GM18520 (cell line): ENCODE measurements around the gene PCF11.
"Not testable (repeated sequence)": the region's sequence is repeated elsewhere in the genome, so short reads cannot be mapped to it uniquely, and the experiment has no call there.

Experiments used
- ATAC-seq: cut with Tn5 transposase; IDR thresholded peaks from one replicate; pipeline ENCODE4 v1.9.1; 2021; ENCODE audit not compliant: unreplicated experiment

The PCF11 gene

DNA sequence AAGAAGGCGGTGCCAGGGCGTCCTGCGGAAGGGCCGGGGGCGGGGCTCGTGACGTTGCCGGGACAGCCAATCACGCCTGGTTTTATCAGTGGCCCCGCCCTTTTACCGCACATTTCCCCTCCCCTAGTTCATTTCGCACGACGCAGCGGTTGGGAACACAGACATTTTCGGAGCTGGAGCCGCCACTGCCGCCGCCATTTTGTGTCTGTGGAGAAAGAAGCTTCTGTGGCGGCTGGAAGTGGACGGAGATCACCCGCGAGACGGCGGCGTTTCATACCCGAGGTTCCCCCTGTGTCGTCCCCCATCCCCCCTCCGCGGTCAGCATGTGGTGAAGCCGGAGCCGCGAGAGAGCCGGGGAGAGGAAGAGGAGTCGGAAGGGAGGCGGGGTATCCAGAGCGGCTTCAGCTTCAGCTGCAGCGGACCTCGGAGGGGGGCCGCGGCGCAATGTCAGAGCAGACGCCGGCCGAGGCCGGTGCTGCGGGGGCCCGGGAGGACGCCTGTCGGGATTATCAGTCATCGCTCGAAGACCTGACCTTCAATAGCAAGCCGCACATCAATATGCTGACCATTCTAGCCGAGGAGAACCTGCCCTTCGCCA is at the start of gene PCF11:
TSS of gene PCF11 (plus strand) at position 136 of the 598 bp plus-strand sequence. CDS start at position 445, 309 bp downstream.
- no peak for ATAC-seq

DNA sequence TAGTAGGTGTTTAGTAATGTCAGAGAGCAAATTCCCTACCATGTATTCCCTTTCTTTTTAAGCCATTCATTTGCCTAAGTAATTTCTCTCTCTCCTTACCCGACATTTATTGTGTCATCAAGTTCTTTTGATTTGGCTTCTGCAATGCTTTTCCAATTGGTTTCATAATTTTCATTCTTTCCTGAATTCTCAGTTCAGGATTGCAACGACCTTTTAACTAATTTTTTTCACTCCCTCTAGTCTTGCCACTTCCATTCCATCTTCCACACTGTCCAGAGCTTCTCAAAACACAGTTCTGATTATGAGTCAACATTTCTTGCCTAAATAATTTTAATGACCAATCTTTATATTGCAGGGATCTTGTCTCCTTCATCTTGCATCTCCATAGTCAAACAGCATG is 44.0 kb upstream of the PCF11 start:
- ATAC-seq = no peak

DNA sequence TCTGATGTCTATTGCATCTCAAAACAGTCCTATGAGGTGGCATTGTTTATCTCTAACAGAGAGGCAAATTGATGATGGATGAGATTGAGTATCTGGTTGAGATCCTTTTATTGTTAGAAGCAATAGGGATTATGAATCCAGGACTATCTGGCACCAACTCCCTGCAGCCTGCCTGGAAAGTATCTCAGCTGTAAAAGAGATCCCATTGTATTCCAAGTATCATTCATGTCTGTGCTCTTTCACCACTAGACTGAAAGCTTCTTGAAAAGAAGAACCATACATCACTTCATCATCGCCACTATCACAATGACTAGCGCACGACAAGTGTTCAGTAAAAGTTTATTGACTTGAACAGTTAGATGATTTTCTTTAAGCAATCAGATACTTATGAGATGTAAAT is 41.9 kb upstream of the PCF11 start:
- no peak for ATAC-seq

GRCh38 chr11:83115551-83115950 is 41.4 kb upstream of the PCF11 start:
- ATAC-seq = no peak

DNA sequence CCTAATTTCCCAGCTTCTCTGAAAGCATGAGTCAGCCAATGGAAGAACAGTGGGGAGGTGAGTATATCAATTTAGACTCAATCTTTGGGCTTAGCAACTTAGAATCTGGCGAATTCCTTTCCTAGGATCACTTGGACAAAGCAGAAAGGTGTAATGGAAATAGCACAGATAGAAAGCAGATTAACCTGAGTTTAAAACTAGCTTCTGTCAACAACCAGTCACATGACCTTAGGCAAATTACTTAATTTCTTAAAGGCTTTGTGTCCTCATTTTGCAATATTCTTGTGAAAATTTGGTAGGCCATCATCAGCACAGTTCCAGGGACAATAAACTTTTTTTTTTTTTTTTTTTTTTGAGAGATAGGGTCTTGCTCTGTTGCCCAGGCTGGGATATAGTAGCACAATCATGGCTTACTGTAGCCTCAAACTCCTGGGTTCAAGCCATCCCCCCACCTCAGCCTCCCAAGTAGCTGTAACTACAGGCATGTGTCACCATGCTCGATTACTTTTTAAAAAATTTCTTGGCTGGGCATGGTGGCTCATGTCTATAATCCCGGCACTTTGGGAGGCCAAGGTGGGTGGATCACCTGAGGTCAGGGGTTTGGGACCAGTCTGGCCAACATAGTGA is 40.8 kb upstream of the PCF11 start:
- ATAC-seq = no peak

GRCh38 chr11:83118814-83119213 is 38.1 kb upstream of the PCF11 start:
- ATAC-seq = no peak

GRCh38 chr11:83119216-83119615 is 37.7 kb upstream of the PCF11 start:
- ATAC-seq = no peak

DNA sequence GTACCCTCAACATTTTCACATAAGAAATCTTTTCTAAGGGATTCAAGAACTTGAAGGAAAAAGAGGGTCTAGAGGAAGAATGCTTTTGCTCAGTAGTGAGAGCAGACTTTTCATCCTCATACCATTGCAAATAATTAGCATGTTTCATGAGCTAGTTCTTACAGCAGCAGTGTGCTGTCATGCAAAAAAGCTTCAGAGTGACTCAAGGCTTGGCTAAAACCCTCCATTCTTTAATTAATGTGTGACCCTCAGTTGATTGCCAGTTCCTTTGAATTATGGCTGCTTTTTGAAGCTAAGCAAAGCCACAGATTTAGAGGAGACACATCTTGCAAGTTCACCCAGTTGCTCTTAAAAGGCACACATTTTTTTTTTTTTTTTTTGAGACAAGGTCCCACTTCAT is 36.6 kb upstream of the PCF11 start:
- no peak for ATAC-seq

DNA sequence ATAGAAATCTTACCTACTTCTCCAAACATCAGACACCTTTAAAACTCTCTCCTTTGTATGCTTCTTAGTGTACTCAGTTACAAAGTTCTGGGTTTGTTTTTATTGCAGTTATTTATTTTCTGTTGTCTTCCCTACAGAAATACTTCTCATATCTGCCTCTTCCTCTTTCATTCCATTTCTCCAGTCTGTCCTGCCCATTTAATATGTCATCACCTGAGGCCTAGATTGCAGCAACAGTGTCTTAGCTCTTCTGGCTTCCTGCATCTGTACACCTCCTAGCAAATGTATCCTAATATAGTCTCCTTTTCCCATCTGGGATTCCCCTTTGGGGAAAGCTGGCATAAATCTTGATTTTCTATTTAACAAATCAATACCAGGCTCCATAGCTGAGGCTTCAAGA is 34.9 kb upstream of the PCF11 start:
- no peak for ATAC-seq

DNA sequence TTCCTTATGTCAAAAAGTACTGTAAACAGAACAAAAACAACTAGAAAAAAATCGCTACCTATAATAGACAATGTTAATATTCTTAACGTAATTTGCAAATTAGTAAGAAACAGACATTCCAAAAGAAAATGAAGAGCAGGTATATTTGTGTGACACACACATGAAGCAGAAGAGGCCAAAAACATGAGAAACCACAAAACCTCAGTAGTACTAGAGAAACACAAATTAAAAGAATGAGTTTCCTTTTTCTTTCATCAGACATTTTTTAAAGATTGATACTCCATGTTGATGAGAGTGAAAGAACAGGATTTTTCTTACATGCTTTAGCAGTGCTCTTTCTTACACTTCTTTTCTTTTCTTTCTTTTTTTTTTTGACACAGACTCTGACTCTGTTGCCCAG is 34.2 kb upstream of the PCF11 start:
- no peak for ATAC-seq

DNA sequence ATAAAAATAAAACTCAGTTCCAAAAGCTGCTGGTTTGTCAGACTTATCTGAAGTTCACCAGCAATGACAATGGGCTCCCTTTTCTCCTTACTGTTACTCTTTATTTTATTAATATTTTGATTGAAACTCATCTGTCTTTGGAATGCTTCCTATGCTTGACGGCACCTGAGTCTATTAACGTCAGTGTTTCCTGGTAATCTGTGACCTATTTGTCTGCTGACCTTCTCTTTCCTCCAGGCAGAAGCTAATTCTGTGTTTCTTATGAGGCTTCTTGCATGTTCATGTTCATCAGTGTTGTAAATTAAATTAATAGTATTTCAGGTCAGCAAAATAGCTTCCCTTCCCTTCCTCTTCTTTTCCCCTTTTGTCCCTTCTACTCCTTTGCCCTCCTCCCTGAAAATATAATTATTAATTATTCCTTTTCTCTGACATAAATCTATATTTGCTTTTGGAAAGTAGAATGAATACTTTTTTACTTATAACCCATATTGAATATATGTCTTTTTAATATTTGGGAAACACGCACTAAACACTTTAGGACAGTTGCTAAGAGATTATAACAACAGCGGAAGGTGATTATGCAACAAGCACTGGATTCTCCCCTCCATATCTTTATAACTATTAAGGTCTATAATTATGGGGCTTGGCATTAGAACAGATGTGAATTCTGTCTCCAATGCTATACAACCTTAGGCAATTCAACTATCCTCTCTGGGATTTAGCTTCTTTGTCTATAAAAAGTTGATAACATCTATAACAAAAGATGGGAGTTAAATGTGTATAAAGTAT is 32.1 kb upstream of the PCF11 start:
- ATAC-seq = no peak

- ATAC-seq = no peak
These were observed 31.4 kb upstream of the PCF11 start for GRCh38 chr11:83125577-83125976.

DNA sequence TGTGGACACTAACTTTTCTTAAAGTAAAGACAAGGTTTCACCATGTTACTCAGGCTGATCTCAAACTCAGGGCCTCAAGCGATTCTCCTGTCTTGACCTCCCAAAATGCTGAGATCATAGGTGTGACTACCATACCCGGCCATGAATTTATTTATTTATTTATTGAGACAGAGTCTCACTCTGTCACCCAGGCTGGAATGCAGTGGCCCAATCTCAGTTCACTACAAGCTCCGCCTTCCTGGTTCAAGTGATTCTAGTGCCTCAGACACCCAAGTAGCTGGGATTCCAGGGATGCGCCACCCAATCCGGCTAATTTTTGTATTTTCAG is 29.7 kb upstream of the PCF11 start:
- ATAC-seq = no peak

GRCh38 chr11:83132191-83132590 is 24.7 kb upstream of the PCF11 start:
- ATAC-seq = no peak

DNA sequence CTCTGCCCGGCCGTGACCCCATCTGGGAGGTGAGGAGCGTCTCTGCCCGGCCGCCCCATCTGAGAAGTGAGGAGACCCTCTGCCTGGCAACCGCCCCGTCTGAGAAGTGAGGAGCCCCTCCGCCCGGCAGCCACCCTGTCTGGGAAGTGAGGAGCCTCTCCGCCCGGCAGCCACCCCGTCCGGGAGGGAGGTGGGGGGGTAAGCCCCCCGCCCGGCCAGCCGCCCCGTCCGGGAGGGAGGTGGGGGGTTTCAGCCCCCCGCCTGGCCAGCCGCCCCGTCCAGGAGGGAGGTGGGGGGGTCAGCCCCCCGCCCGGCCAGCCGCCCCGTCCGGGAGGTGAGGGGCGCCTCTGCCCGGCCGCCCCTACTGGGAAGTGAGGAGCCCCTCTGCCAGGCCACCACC is 23.7 kb upstream of the PCF11 start:
- not testable (repeated sequence) for ATAC-seq

GRCh38 chr11:83139310-83139709 is 17.6 kb upstream of the PCF11 start:
- ATAC-seq = no peak

- peak; percentile 61 for ATAC-seq
These were observed 16.1 kb upstream of the PCF11 start for GRCh38 chr11:83140691-83141455.

GRCh38 chr11:83147895-83148294 is 9.0 kb upstream of the PCF11 start:
- ATAC-seq = no peak

- no peak for ATAC-seq
These were observed 6.5 kb upstream of the PCF11 start for GRCh38 chr11:83150450-83150849.

- ATAC-seq = no peak
These were observed 5.5 kb upstream of the PCF11 start for GRCh38 chr11:83151274-83151977.

- ATAC-seq = no peak
These were observed 4.7 kb upstream of the PCF11 start for GRCh38 chr11:83152264-83152663.
